Activated CD4-positive, alpha-beta T cell treated with anti-CD3 and anti-CD28 coated beads, Interleukin-10, Interleukin-2, amounts not matched to agents 100 ng/mL and 50 ng/mL, durations not matched to agents 16 hours and 8 hours (primary cell): Measurements from ENCODE around the gene RABGGTB.
A peak's percentile ranks its signal among the peaks of the same experiment; 100 is the strongest.
"Not testable (repeated sequence)": the region's sequence is repeated elsewhere in the genome, so short reads cannot be mapped to it uniquely, and the experiment has no call there.

Experiments used
- DNase-seq: peaks from one replicate; pipeline ENCODE4 v3.0.0-alpha.2; 2020

Gene RABGGTB

GRCh38 chr1:75785983-75786853 lies at the start of gene RABGGTB:
TSS of gene RABGGTB (plus strand) at chr1:75786256. CDS start at chr1:75786272, 16 bp downstream.
- peak; percentile 97 for DNase-seq

- DNase-seq = no peak
Observed at GRCh38 chr1:75742047-75742625, 43.9 kb upstream of the RABGGTB start.

- peak; percentile 14 for DNase-seq
Observed at GRCh38 chr1:75745276-75745675, 40.8 kb upstream of the RABGGTB start.

DNA sequence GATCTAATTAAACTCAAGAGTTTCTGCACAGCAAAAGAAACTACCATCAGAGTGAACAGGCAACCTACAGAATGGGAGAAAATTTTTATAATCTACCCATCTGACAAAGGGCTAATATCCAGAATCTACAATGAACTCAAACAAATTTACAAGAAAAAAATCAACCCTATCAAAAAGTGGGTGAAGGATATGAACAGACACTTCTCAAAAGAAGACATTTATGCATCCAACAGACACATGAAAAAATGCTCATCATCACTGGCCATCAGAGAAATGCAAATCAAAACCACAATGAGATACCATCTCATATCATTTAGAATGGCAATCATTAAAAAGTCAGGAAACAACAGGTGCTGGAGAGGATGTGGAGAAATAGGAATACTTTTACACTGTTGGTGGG lies 28.8 kb upstream of the RABGGTB start:
- not testable (repeated sequence) for DNase-seq

- not testable (repeated sequence) for DNase-seq
Observed at GRCh38 chr1:75758543-75758942, 27.5 kb upstream of the RABGGTB start.

DNA sequence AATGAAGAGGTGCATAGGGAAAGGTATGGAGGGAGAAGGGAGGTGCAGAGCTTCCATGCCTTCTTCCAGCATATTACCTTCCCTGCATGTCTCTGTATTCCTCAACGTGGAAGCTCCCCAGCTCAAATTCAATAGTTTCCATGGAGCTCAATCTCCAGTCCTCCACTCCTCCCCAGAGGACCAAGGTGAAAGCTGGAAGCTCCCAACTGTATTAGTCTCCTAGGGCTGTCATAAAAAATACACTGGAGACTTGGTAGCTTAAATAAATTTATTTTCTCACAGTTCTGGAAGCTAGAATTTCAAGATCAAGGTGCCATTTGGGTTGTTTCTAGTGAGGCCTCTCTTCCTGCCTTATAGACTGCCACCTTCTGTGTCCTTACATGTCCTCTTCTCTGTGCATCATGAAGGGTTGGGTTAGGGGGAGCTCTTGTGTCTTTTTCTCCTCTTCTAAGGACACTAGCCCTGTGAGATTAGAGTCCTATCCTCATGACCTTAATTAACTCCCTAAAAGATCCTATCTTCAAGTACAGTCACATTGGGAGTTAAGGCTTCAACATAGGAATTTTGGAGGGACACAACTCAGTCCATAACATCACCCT lies 21.9 kb upstream of the RABGGTB start:
- no peak for DNase-seq

GRCh38 chr1:75765697-75766355 lies 20.2 kb upstream of the RABGGTB start:
- DNase-seq = no peak

- no peak for DNase-seq
Observed at GRCh38 chr1:75768016-75768415, 18.0 kb upstream of the RABGGTB start.

DNA sequence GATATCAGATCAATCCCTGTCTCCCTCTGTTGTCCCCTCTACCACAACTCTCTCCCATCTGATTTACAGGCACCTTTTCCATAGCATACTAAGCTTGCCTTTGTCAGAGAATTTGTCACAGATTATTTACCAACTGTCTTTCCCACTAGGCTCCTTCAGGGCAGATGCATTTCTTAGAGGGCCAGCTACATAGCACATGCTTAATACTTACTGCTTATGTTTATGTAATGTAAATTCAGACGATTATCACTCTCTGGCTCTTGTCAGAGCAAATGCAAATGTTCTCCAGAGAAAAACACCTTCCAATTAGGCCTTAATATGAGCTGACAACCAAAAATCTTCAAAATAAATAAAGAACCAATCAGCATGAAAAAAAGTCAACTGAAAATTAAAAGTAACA lies 15.3 kb upstream of the RABGGTB start:
- DNase-seq = no peak

GRCh38 chr1:75771978-75772377 lies 14.1 kb upstream of the RABGGTB start:
- no peak for DNase-seq

- DNase-seq = not testable (repeated sequence)
Observed at GRCh38 chr1:75777812-75778211, 8.2 kb upstream of the RABGGTB start.

DNA sequence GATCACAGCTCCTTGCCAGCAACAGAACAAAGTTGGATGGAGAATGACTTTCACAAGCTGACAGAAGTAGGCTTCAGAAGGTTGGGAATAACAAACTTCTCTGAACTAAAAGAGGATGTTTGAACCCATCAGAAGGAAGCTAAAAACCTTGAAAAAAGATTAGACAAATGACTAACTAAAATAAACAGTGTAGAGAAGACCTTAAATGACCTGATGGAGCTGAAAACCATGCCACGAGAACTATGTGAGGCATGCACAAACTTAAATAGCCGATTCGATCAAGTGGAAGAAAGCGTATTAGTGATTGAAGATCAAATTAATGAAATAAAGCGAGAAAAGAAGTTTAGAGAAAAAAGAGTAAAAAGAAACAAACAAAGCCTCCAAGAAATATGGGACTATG lies 7.4 kb upstream of the RABGGTB start:
- DNase-seq = not testable (repeated sequence)

DNA sequence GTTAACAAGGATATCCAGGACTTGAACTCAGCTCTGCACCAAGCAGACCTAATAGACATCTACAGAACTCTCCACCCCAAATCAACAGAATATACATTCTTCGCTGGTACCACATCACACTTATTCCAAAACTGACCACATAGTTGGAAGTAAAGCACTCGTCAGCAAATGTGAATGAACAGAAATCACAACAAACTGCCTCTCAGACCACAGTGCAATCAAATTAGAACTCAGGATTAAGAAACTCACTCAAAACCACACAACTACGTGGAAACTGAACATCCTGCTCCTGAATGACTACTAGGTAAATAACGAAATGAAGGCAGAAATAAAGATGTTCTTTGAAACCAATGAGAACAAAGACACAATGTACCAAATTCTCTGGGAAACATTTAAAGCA lies 5.9 kb upstream of the RABGGTB start:
- DNase-seq = peak; percentile 51

DNA sequence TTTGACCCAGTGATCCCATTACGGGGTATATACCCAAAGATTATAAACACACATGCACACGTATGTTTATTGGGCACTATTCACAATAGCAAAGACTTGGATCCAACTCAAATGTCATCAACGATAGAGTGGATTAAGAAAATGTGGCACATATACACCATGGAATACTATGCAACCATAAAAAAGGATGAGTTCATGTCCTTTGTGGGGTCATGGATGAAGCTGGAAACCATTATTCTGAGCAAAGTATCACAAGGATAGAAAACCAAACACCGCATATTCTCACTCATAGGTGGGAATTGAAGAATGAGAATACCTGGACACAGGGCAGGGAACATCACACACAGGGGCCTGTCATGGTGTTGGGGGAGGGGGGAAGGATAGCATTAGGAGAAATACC lies 2.1 kb upstream of the RABGGTB start:
- DNase-seq = not testable (repeated sequence)

GRCh38 chr1:75785320-75785982 lies 605 bp upstream of the RABGGTB start:
- DNase-seq = no peak

- no peak for DNase-seq
Observed at GRCh38 chr1:75786901-75787493, 941 bp downstream of the RABGGTB start.

DNA sequence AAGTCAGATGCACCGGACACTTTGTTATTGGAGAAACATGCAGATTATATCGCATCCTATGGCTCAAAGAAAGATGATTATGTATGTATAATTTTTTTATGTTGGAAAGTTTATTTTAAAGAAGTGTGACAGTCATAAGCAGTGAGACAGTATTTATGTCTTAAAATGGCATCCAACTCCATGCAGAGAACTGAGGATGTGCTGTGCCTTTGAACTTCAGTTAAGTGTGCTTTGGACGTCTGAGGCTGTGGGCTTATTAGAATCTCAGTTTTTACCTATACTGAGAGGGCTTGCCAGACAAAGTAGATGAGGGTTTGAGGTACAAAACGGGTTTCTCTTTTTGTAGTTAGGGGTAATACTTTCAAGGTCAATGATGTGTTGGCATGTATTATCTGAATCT lies 1.5 kb downstream of the RABGGTB start:
- no peak for DNase-seq

DNA sequence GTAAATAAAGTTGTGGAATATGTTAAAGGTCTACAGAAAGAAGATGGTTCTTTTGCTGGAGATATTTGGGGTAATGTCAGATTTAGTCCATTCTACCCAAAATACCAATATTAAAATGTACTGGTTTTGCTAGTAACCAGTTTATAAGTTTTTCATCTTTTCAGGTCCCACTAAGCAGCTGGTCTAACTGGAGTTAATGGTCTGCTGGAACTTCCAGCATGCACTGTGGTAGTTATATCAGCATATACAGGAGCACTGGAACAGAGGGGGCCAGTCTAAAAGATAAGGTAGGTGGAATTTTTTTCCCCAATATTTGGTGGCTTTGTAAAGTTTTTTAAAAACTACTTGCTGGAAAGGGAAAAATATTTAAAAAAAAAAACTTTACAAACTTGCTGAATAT lies 3.9 kb downstream of the RABGGTB start:
- no peak for DNase-seq

- DNase-seq = no peak
Observed at GRCh38 chr1:75791022-75791421, 5.0 kb downstream of the RABGGTB start.

- DNase-seq = no peak
Observed at GRCh38 chr1:75792091-75792490, 6.0 kb downstream of the RABGGTB start.

DNA sequence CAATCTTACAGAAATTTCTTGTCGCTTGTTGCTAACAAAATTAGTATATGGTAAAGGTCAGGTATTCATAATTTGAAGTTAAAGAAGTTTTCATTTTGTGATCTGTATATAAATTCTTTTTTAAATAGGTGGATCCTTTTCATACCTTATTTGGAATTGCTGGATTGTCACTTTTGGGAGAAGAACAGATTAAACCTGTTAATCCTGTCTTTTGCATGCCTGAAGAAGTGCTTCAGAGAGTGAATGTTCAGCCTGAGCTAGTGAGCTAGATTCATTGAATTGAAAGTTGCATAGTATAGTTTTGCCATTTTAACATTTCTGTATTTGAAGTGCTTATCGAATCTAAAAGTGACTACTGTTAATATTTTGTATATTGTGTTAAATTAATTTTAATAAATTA lies 8.3 kb downstream of the RABGGTB start:
- DNase-seq = no peak

DNA sequence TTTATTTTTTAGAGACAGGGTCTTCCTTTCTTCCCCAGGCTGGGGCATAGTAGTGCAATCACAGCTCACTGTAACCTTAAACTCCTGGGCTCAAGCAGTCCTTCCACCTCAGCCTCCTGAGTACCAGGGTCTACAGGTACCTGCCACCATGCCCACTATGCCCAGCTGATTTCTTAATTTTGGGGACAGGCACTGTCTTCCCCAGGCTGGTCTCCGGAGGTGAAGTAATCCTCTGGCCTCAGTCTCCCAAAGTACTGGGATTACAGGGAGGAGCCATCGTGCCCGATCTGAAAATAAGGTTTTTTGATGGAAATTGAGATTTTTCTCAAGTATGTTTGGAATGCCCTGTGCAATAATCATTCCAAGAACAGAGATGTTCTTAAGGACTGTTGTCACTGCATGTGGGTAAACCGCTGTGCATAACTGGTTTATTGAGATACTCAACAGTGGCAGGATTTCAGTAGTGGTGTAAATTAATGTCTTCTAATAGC lies 9.7 kb downstream of the RABGGTB start:
- DNase-seq = no peak
